Measurements from ENCODE around the gene FAP.

DNA sequence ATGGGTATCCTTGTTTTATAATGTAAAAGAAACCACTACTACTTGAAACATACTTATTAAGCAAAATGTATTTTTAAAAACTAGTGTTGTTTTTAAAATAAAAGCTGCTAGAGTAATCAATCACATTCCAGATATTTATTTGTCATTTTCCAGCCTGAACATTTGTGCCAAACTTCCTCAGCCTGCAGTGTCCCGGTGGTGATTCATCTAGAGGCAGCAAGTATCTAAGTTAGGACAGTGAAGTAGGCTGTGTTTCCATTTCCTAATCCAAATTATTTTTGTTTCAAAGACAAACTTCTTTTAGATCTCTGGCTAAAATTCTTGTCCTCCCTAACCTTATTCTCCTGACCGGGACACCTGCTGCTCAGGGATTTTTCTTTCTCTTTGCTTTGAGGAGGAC is 78.4 kb downstream of the FAP start:
- TF ChIP-seq, protein P1, sequence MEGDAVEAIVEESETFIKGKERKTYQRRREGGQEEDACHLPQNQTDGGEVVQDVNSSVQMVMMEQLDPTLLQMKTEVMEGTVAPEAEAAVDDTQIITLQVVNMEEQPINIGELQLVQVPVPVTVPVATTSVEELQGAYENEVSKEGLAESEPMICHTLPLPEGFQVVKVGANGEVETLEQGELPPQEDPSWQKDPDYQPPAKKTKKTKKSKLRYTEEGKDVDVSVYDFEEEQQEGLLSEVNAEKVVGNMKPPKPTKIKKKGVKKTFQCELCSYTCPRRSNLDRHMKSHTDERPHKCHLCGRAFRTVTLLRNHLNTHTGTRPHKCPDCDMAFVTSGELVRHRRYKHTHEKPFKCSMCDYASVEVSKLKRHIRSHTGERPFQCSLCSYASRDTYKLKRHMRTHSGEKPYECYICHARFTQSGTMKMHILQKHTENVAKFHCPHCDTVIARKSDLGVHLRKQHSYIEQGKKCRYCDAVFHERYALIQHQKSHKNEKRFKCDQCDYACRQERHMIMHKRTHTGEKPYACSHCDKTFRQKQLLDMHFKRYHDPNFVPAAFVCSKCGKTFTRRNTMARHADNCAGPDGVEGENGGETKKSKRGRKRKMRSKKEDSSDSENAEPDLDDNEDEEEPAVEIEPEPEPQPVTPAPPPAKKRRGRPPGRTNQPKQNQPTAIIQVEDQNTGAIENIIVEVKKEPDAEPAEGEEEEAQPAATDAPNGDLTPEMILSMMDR (IDR thresholded peaks at IDR 0.05), result no peak
- no peak for TF ChIP-seq POLR2A (IDR thresholded peaks at IDR 0.05)
